GM12865 (cell line): ENCODE data around the gene SPATS2L.

ENCODE experiments used
- DNase-seq: peaks from one replicate; pipeline ENCODE4 v3.0.0; 2010; ENCODE audit warnings: low read depth
- H3K4me3 ChIP-seq: 2 replicates; pipeline ENCODE4 v1.5.1; 2011; ENCODE audit warnings: mild to moderate bottlenecking, low read depth, low read length, control low read depth
- CTCF ChIP-seq: IDR thresholded peaks from 2 replicates; pipeline ENCODE4 v1.5.1; 2011; ENCODE audit warnings: low read length, control low read depth, low read depth, inconsistent platforms; ENCODE audit not compliant: insufficient read depth; ENCODE audit errors: missing control alignments

Gene SPATS2L

GRCh38 chr2:200336980-200337615, 30.6 kb downstream of the SPATS2L start:
- no peak for TF ChIP-seq CTCF
- no peak for DNase-seq
- H3K4me3 ChIP-seq = no peak overlapping the region

GRCh38 chr2:200337621-200338020, 31.1 kb downstream of the SPATS2L start:
- no peak for DNase-seq
- no peak for TF ChIP-seq CTCF
- H3K4me3 ChIP-seq = no peak overlapping the region

- no peak overlapping the region for H3K4me3 ChIP-seq
- no peak for TF ChIP-seq CTCF
- no peak for DNase-seq
These were observed 32.2 kb downstream of the SPATS2L start for GRCh38 chr2:200338692-200339091.

GRCh38 chr2:200340508-200341224, 34.2 kb downstream of the SPATS2L start:
- H3K4me3 ChIP-seq = no peak overlapping the region
- no peak for DNase-seq
- no peak for TF ChIP-seq CTCF

GRCh38 chr2:200341376-200341775, 34.9 kb downstream of the SPATS2L start:
- no peak overlapping the region for H3K4me3 ChIP-seq
- no peak for DNase-seq
- no peak for TF ChIP-seq CTCF

GRCh38 chr2:200342235-200342634, 35.7 kb downstream of the SPATS2L start:
- no peak for TF ChIP-seq CTCF
- no peak overlapping the region for H3K4me3 ChIP-seq
- no peak for DNase-seq
